H9 (cell line): ENCODE results near the gene INPP5A. TPM values are rescaled to one million over a fixed set of nuclear protein-coding genes. Genes with fewer than 3 reads are reported as not detected.

Experiments used
- DNase-seq: peaks from one replicate; pipeline ENCODE4 v3.0.0-alpha.2; 2017
- H2AFZ ChIP-seq: one replicate; pipeline ENCODE4 v1.6.1; 2013; ENCODE audit warnings: mild to moderate bottlenecking, low read length, control low read depth, moderate library complexity
- H2AK5ac ChIP-seq: 2 replicates; pipeline ENCODE4 v1.6.1; 2013; ENCODE audit warnings: low read length, control low read depth, mixed read lengths; ENCODE audit not compliant: insufficient read length
- H2BK120ac ChIP-seq: one replicate; pipeline ENCODE4 v1.6.1; 2013; ENCODE audit warnings: low read depth, mild to moderate bottlenecking, low read length, control low read depth, inconsistent platforms; ENCODE audit not compliant: poor library complexity, severe bottlenecking
- H2BK12ac ChIP-seq: 2 replicates; pipeline ENCODE4 v1.6.1; 2013; ENCODE audit warnings: low read length, control low read depth, mixed read lengths, low read depth; ENCODE audit not compliant: insufficient read length
- H2BK15ac ChIP-seq: 2 replicates; pipeline ENCODE4 v1.6.1; 2013; ENCODE audit warnings: low read depth, low read length, control low read depth
- H2BK20ac ChIP-seq: one replicate; pipeline ENCODE4 v1.6.1; 2013; ENCODE audit warnings: low read depth, mild to moderate bottlenecking, low read length, control low read depth, inconsistent platforms; ENCODE audit not compliant: poor library complexity, severe bottlenecking
- H2BK5ac ChIP-seq: 2 replicates; pipeline ENCODE4 v1.6.1; 2013; ENCODE audit warnings: low read length, control low read depth, mixed read lengths; ENCODE audit not compliant: insufficient read length
- H3K14ac ChIP-seq: 2 replicates; pipeline ENCODE4 v1.6.1; 2013; ENCODE audit warnings: low read length, control low read depth; ENCODE audit not compliant: insufficient read depth
- H3K18ac ChIP-seq: 2 replicates; pipeline ENCODE4 v1.6.1; 2013; ENCODE audit warnings: low read depth, mild to moderate bottlenecking, mixed read lengths, low read length, control low read depth; ENCODE audit not compliant: insufficient read length
- H3K23ac ChIP-seq: 2 replicates; pipeline ENCODE4 v1.6.1; 2013; ENCODE audit warnings: low read length, control low read depth, mixed read lengths, low read depth; ENCODE audit not compliant: insufficient read length
- H3K23me2 ChIP-seq: 2 replicates; pipeline ENCODE4 v1.6.1; 2013; ENCODE audit warnings: low read depth, mild to moderate bottlenecking, mixed read lengths, low read length, control low read depth; ENCODE audit not compliant: insufficient read length, poor library complexity, severe bottlenecking
- H3K27ac ChIP-seq: 2 replicates; pipeline ENCODE4 v1.5.1; 2013; ENCODE audit warnings: low read length, control low read depth, mixed read lengths, low read depth; ENCODE audit not compliant: insufficient read length
- H3K27me3 ChIP-seq: 2 replicates; pipeline ENCODE4 v1.6.1; 2013; ENCODE audit warnings: low read length, control low read depth, inconsistent platforms; ENCODE audit not compliant: insufficient read depth
- H3K4ac ChIP-seq: 2 replicates; pipeline ENCODE4 v1.6.1; 2013; ENCODE audit warnings: low read depth, mild to moderate bottlenecking, control low read depth, inconsistent platforms, low read length, moderate library complexity
- H3K4me1 ChIP-seq: 2 replicates; pipeline ENCODE4 v1.6.1; 2013; ENCODE audit warnings: low read length, control low read depth, inconsistent platforms; ENCODE audit not compliant: insufficient read depth
- H3K4me2 ChIP-seq: 2 replicates; pipeline ENCODE4 v1.6.1; 2013; ENCODE audit warnings: low read length, control low read depth, mixed read lengths; ENCODE audit not compliant: insufficient read length, insufficient read depth
- H3K56ac ChIP-seq: 2 replicates; pipeline ENCODE4 v1.6.1; 2013; ENCODE audit warnings: low read depth, mild to moderate bottlenecking, mixed read lengths, low read length, control low read depth; ENCODE audit not compliant: insufficient read length
- H3K79me1 ChIP-seq: 2 replicates; pipeline ENCODE4 v1.6.1; 2013; ENCODE audit warnings: low read depth, mild to moderate bottlenecking, moderate library complexity, low read length, control low read depth, inconsistent platforms; ENCODE audit not compliant: insufficient read depth, poor library complexity, severe bottlenecking
- H3K79me2 ChIP-seq: 2 replicates; pipeline ENCODE4 v1.6.1; 2013; ENCODE audit warnings: low read length, control low read depth, inconsistent platforms; ENCODE audit not compliant: insufficient read depth
- H3K9ac ChIP-seq: 2 replicates; pipeline ENCODE4 v1.6.1; 2013; ENCODE audit warnings: low read length, control low read depth, mixed read lengths; ENCODE audit not compliant: insufficient read length; ENCODE audit errors: extremely low read depth
- H3K9me3 ChIP-seq: one replicate; pipeline ENCODE4 v1.6.1; 2013; ENCODE audit warnings: low read depth, low read length, inconsistent platforms; ENCODE audit not compliant: control insufficient read depth
- H3T11ph ChIP-seq: one replicate; pipeline ENCODE4 v1.6.1; 2013; ENCODE audit warnings: mild to moderate bottlenecking, low read length, control low read depth, inconsistent platforms
- H4K20me1 ChIP-seq: one replicate; pipeline ENCODE4 v1.6.1; 2013; ENCODE audit not compliant: control insufficient read depth, insufficient read length, insufficient read depth
- H4K5ac ChIP-seq: 2 replicates; pipeline ENCODE4 v1.6.1; 2013; ENCODE audit warnings: low read depth, mild to moderate bottlenecking, mixed read lengths, low read length, control low read depth; ENCODE audit not compliant: insufficient read length
- H4K8ac ChIP-seq: replicated peaks from 2 replicates; pipeline ENCODE4 v1.6.1; 2013; ENCODE audit warnings: low read length, control low read depth, mixed read lengths, low read depth; ENCODE audit not compliant: insufficient read length
- H4K91ac ChIP-seq: 2 replicates; pipeline ENCODE4 v1.6.1; 2013; ENCODE audit warnings: low read depth, mild to moderate bottlenecking, moderate library complexity, mixed read lengths, low read length, control low read depth; ENCODE audit not compliant: insufficient read length
- H3K27ac Mint-ChIP-seq, 3 experiments: 2 replicates in 2 of 3; 3 replicates in 1 of 3; pipeline ENCODE4 v1.8.0; 2020 to 2021; ENCODE audit warnings: mixed read lengths in 3 of 3, mild to moderate bottlenecking in 1 of 3, moderate library complexity in 1 of 3
- H3K27me3 Mint-ChIP-seq: 2 replicates; pipeline ENCODE4 v1.8.0; 2021; ENCODE audit warnings: low read depth, mild to moderate bottlenecking, moderate library complexity, mixed read lengths
- H3K36me3 Mint-ChIP-seq, 3 experiments: 2 replicates in 2 of 3; 3 replicates in 1 of 3; pipeline ENCODE4 v1.8.0; 2020 to 2021; ENCODE audit warnings: low read depth in 3 of 3, mixed read lengths in 3 of 3; ENCODE audit not compliant: insufficient read depth in 1 of 3
- H3K4me1 Mint-ChIP-seq, 2 experiments: 2 replicates each; pipeline ENCODE4 v1.8.0; 2020; ENCODE audit warnings: mixed read lengths in 2 of 2
- H3K4me3 Mint-ChIP-seq, 2 experiments: 2 replicates in 1 of 2; 3 replicates in 1 of 2; pipeline ENCODE4 v1.8.0; 2020 to 2021; ENCODE audit warnings: mild to moderate bottlenecking in 2 of 2, mixed read lengths in 2 of 2, moderate library complexity in 1 of 2
- H3K9me3 Mint-ChIP-seq, 2 experiments: 2 replicates in 1 of 2; 3 replicates in 1 of 2; pipeline ENCODE4 v1.8.0; 2020; ENCODE audit warnings: mild to moderate bottlenecking in 2 of 2, mixed read lengths in 2 of 2, moderate library complexity in 1 of 2
- WGBS: extraction: QIAGEN DNeasy Blood & Tissue Kit; methylation state at CpG from one replicate; pipeline ENCODE4 v1.1.7; 2013; ENCODE audit warnings: missing lambda C conversion rate, low lambda C conversion rate, mixed read lengths; ENCODE audit not compliant: insufficient read length; ENCODE audit errors: extremely low coverage; 5-methylcytosine and 5-hydroxymethylcytosine counted together
- total RNA-seq: library from RNA; stranded (reverse); gene quantifications from 2 replicates; pipeline ENCODE4 v1.2.1, GENCODE V29; 2021
- TF ChIP-seq, protein P1 (sequence below): fragments of 200-600 bp; sonication (generic); conservative IDR thresholded peaks from 3 replicates; pipeline ENCODE4 v1.8.0; 2021; ENCODE audit warnings: antibody characterized with exemption, mild to moderate bottlenecking

INPP5A gene
- total RNA-seq, 1 experiment from 2014 or later, result 17.7 TPM

DNA sequence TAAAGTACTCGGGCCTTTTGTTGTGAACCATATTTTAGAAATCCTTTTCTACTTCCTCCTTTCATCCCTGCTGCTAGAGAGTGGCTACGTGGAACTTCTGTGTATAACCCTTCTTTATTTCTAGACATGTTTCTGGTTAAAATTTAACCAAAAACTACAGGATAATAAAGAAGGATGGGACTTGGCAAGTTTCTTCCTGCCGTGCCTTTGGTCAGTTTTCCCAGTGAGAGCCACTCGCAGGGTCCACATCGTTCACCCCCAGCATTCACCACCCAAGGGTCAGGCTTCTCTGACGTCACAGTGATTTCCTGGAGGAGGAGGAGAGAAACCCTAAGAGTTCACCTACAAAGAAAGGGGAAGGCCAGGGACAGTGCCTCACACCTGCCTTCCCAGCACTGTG lies 203.0 kb downstream of the INPP5A start:
- no peak overlapping the region for H3K27ac ChIP-seq
- no peaks in the 10 kb centered on the region for H3K9me3 Mint-ChIP-seq
- H3T11ph ChIP-seq, result no peak overlapping the region
- H3K9me3 ChIP-seq, result no peaks in the 10 kb centered on the region
- H4K20me1 ChIP-seq, result no peaks in the 10 kb centered on the region
- no peak overlapping the region for H3K23ac ChIP-seq
- H4K8ac ChIP-seq, result no peak overlapping the region
- no peak overlapping the region for H2AFZ ChIP-seq
- H3K79me1 ChIP-seq, result no peaks in the 10 kb centered on the region
- no peak overlapping the region for H2AK5ac ChIP-seq
- H4K5ac ChIP-seq, result no peak overlapping the region
- H3K14ac ChIP-seq, result no peak overlapping the region
- no CpG with 5 or more reads among the region's 6 CpGs for WGBS
- no peaks in the 10 kb centered on the region for H3K4me1 ChIP-seq
- no peak overlapping the region for H3K4me3 Mint-ChIP-seq
- no peak overlapping the region for H3K4ac ChIP-seq
- no peak overlapping the region for H4K91ac ChIP-seq
- H3K18ac ChIP-seq, result no peak overlapping the region
- no peak overlapping the region for H2BK20ac ChIP-seq
- no peaks in the 10 kb centered on the region for H3K27me3 ChIP-seq
- H2BK120ac ChIP-seq, result no peak overlapping the region
- no peaks in the 10 kb centered on the region for H3K23me2 ChIP-seq
- H3K9ac ChIP-seq, result no peak overlapping the region
- H3K79me2 ChIP-seq, result no peaks in the 10 kb centered on the region
- no peak for DNase-seq
- H2BK15ac ChIP-seq, result no peak overlapping the region
- no peak overlapping the region for H3K4me2 ChIP-seq
- H3K56ac ChIP-seq, result no peak overlapping the region
- H3K27me3 Mint-ChIP-seq, result no peaks in the 10 kb centered on the region; the same call in 1 of the 2 replicates
- H3K36me3 Mint-ChIP-seq, result no peaks in the 10 kb centered on the region
- peaks cover 27 to 30% of the 10 kb centered on the region in 2 experiments for H3K4me1 Mint-ChIP-seq
- TF ChIP-seq, protein P1, sequence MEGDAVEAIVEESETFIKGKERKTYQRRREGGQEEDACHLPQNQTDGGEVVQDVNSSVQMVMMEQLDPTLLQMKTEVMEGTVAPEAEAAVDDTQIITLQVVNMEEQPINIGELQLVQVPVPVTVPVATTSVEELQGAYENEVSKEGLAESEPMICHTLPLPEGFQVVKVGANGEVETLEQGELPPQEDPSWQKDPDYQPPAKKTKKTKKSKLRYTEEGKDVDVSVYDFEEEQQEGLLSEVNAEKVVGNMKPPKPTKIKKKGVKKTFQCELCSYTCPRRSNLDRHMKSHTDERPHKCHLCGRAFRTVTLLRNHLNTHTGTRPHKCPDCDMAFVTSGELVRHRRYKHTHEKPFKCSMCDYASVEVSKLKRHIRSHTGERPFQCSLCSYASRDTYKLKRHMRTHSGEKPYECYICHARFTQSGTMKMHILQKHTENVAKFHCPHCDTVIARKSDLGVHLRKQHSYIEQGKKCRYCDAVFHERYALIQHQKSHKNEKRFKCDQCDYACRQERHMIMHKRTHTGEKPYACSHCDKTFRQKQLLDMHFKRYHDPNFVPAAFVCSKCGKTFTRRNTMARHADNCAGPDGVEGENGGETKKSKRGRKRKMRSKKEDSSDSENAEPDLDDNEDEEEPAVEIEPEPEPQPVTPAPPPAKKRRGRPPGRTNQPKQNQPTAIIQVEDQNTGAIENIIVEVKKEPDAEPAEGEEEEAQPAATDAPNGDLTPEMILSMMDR, result no peak
- no peak overlapping the region for H2BK12ac ChIP-seq
- peak overlapping the region in 1 of 3 experiments; percentile 91; a peak in 1 of 7 replicates for H3K27ac Mint-ChIP-seq
- H2BK5ac ChIP-seq, result no peak overlapping the region
